ENCODE data around the gene ELOVL2.

DNA sequence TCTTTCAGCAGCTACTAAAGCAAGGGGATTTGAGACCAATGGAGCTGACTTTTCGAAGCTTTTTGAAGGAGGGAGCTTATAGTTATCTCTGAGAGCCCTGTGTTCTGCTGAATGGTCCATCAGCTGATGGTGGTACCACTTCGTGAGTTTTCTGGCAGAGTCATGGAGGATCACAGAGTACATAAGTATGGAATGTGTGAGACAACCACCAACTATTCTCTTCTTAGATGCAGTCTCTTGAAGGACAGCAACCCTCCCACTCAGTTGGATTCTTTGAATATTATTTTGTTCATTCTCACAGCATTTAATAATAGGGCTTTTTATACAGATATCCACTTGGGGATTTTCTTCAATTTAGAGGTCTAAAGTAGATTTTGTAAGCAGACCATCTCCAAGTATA, 75.3 kb downstream of the ELOVL2 start:
- TF ChIP-seq CTCF (conservative IDR thresholded peaks at IDR 0.05), result no peak
- TF ChIP-seq EZH2 (IDR thresholded peaks at IDR 0.05; ENCODE audit: low read depth), result no peak
